Midbrain (tissue), 1 donor: ENCODE data around the gene ESAM.

Experiments used
- DNase-seq: peaks from one replicate; lab custom pipeline; 2025; lab: John Stamatoyannopoulos, UW

ESAM gene

GRCh38 chr11:124729571-124729970 lies 32.5 kb downstream of the ESAM start:
- no peak for DNase-seq

DNA sequence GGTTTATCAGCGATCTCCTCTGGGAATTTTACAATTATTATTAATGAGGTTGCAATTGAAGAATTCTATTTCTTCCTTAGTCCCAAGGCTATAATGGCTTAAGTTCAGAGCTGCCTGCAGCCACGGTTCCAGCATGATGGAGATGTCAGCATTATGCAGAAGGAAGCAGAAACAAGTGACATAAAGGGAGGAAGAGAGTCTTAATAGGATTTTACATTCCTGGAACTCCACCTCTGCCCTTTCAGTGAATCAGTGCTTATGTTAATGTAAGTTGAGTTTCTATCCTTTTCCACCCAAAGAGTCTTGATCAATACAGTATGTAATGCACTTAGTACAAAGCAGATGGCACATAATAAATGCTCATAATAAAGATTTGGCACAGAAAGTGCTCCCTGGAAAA lies 34.0 kb downstream of the ESAM start:
- DNase-seq, result no peak

DNA sequence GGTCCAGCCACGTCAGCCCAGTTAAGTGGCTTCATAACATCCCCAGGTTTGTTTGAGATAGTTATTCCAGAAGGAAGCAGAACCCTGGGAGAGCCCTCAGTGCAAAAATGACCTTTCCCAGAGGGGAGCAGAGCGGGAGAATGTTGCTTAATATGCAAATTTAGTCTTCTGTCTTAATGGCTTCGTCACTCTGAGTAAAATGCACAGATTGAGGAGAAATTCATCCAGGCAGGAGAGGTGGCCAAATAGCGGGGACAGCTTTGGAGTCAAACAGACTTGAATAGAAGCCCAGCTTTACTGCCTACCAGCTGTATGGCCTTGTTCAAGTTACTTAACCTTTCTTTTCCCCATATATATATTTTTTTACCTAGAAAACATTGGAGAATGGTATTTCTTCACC lies 34.6 kb downstream of the ESAM start:
- no peak for DNase-seq

DNA sequence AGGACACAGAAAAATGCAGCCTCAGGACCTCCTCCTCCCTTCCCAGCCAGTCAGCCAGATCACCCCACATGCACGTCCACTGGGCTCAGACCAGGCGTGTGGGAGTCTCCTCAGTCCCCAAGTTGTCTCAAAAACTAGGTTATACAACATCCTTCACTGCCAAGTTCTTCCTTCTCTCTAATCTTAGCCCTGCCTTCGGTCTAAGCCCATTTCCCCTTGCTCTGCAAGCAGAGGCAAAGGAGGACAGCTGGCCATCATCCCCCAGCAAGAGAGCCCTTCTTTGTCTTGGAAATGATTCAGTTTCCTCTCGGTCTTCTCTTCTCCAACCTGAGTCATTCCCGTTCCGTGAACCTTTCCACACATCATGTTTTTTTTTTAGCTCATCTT lies 36.4 kb downstream of the ESAM start:
- DNase-seq, result no peak

- no peak for DNase-seq
These were observed 36.9 kb downstream of the ESAM start for GRCh38 chr11:124724979-124725718.

DNA sequence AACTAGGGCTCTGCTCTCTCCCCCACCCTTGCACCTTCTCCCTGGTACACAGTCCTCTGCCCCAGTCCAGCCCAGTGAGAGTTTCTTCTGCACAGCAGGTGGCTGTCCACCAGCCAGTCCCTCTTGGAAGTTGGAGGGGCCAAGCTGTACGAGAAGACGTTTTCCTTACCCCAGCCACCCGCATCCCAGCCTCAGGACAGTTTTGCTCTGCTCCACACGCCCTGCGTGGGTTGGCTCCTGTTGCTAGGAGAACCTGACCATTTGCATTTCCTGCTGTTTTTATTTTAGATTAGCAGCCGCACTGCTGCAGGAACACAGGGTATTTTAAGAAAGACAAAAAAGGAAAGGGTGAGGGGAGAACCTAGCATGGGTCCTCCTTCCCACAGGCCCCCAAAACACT lies 39.9 kb downstream of the ESAM start:
- no peak for DNase-seq

DNA sequence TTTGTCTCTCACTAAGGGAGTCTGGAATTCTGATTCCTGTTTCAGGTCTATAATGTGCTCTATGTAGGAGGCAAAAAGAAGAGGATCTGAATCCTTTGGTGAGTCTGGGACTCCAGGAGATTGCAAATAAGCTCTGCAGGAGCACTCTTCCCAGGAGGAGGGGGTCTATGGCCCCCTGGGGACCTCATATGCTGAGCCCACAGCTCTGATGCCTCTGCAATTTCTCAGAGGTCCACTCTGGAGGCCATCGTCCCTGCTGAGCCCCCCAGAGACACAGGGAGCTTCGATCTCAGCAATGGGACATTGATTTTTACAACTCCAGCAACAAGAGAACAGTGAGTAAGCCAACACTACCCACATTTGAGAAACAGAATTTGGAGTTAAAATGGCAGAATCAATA lies 42.6 kb downstream of the ESAM start:
- no peak for DNase-seq

DNA sequence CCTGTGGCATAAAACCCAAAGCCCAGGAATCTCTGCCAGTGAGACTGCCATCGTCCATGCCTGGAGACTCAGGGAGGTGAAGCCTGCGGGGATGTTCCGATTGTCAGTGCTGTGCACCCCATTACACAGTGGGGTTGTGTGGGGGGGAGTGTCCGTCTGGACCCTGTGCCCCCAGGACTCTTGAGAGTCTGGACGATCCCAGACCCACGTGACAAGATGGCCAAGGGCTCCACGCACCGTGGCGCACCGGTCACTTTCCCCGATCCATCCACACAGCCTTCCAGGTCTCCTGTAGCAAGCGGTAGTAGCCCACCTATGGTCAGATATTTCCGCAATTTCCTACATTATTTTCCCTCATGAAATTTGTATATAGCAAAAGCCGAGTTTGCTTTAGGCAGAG lies 43.3 kb downstream of the ESAM start:
- DNase-seq, result no peak

- no peak for DNase-seq
These were observed 44.1 kb downstream of the ESAM start for GRCh38 chr11:124717786-124718651.

GRCh38 chr11:124717421-124717785 lies 44.7 kb downstream of the ESAM start:
- no peak for DNase-seq

- no peak for DNase-seq
These were observed 45.5 kb downstream of the ESAM start for GRCh38 chr11:124716591-124716990.

GRCh38 chr11:124712392-124712791 lies 49.7 kb downstream of the ESAM start:
- DNase-seq, result no peak

DNA sequence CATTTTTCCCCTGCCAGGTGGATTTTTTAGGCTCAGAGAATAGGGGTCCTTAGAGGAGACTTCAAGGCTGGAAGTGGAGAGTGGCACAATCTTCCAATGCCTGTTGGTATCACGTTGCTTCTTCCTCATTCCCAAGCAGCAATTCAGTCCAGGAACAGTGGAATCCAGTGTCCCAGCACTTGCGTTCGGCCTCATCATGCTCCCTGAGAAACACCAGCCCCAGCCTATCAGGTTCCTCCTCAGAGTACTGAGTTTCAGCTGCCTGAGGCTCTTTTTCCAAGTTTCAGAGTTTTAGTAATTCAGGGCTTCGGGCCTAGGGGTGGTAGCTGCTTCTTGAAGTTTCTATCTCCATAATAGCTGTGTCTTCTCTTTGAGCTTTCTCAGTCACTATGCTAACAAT lies 54.3 kb downstream of the ESAM start:
- no peak for DNase-seq
